Breast epithelium (tissue), 4 donors: ENCODE measurements around the gene CATSPER1. TPM values are rescaled to one million over a fixed set of nuclear protein-coding genes. Genes with fewer than 3 reads are reported as not detected.
A peak's percentile ranks its signal among the peaks of the same experiment; 100 is the strongest.

Experiments
- DNase-seq, 2 donors: peaks; one replicate each; pipeline ENCODE4 v3.0.0-alpha.2; 2019; ENCODE audit warnings: low spot score in 2 of 2
- H3K27ac ChIP-seq, 2 donors: fragments of 200-600 bp; sonication (generic) in 1 of 2; one replicate each; pipeline ENCODE4 v1.5.1; 2016 to 2019; ENCODE audit warnings: mild to moderate bottlenecking in 1 of 2
- H3K27me3 ChIP-seq, 2 donors: fragments of 200-600 bp; sonication (generic) in 1 of 2; one replicate each; pipeline versions ENCODE4 v1.5.1 to v1.6.0; 2017 to 2019; ENCODE audit warnings: control low read depth in 1 of 2, mild to moderate bottlenecking in 1 of 2
- H3K36me3 ChIP-seq: fragments of 200-600 bp; one replicate; pipeline ENCODE4 v1.5.1; 2019
- H3K4me1 ChIP-seq, 2 donors: fragments of 200-600 bp; sonication (generic); one replicate each; pipeline ENCODE4 v1.5.1; 2016 to 2019; ENCODE audit warnings: control low read depth in 1 of 2
- H3K4me3 ChIP-seq, 3 donors: fragments of 200-600 bp; sonication (generic); 1 replicate in 2 of 3; 2 replicates in 1 of 3; pipeline ENCODE4 v1.5.1; 2016 to 2019; ENCODE audit warnings: mild to moderate bottlenecking in 3 of 3, moderate library complexity in 2 of 3
- H3K9me3 ChIP-seq, 2 donors: fragments of 200-600 bp; sonication (generic) in 1 of 2; one replicate each; pipeline ENCODE4 v1.5.1; 2016 to 2019; ENCODE audit warnings: control low read depth in 1 of 2
- POLR2A ChIP-seq: fragments of 450-650 bp; IDR thresholded peaks from one replicate; pipeline ENCODE4 v1.6.1; 2016; ENCODE audit warnings: antibody characterized with exemption, mild to moderate bottlenecking, moderate library complexity
- POLR2AphosphoS5 ChIP-seq, 3 donors: sonication (generic); formaldehyde crosslinking; IDR thresholded peaks; one replicate each; pipeline ENCODE4 v1.6.1; 2017; ENCODE audit warnings: antibody characterized with exemption in 3 of 3
- intact Hi-C: fragments of 100-400 bp; cut with DNase I; formaldehyde crosslinking; loops from one replicate; pipeline ENCODE4 v1.15.1; 2023; ENCODE audit warnings: low total_unique reads
- total RNA-seq, 3 donors: library from RNA; depleted of rRNA; stranded (reverse); fragments of >200 nt; gene quantifications; one replicate each; pipeline ENCODE4 v1.1.0, GENCODE V29; 2016
- TF ChIP-seq, protein P1 (sequence below), 3 donors: fragments of 450-650 bp; IDR thresholded peaks; one replicate each; pipeline ENCODE4 v1.5.1; 2016 to 2017; ENCODE audit warnings: antibody characterized with exemption in 3 of 3, mild to moderate bottlenecking in 3 of 3, moderate library complexity in 3 of 3

CATSPER1 gene
- total RNA-seq, 3 donors from 2014 or later: 0.32 to 1.3 TPM; not detected in 1

DNA sequence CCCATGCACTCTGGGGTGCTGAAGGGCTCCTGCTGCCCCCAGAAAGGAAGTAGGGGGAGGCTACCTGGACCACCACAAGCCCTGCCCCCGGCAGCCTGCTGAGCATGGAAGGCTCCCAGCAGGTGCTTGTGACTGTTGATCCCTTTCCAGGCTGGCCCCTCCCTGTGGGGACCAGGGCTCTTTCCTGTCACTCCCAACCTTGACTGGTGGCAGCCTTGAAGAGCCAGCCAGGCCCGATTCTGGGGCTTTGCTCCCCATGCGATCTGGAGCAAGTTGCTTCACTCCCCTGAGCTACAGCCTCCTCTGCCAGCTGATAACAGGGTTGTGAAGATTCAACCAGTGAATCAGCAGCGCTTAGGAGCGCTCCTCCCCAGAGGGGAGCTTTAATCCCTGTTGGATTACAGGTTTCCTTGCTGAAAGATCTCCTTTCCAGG lies 19.1 kb downstream of the CATSPER1 start:
- no peaks in the 10 kb centered on the region for H3K36me3 ChIP-seq
- H3K27me3 ChIP-seq: no peaks in the 10 kb centered on the region
- DNase-seq: no peak
- peak overlapping the region; percentile 10 to 23 for H3K27ac ChIP-seq
- H3K9me3 ChIP-seq: no peaks in the 10 kb centered on the region
- intact Hi-C loops: no loop called here
- H3K4me3 ChIP-seq: no peak overlapping the region
- no peak for TF ChIP-seq POLR2AphosphoS5 (IDR thresholded peaks at IDR 0.05)
- TF ChIP-seq POLR2A: no peak
- TF ChIP-seq, protein P1, sequence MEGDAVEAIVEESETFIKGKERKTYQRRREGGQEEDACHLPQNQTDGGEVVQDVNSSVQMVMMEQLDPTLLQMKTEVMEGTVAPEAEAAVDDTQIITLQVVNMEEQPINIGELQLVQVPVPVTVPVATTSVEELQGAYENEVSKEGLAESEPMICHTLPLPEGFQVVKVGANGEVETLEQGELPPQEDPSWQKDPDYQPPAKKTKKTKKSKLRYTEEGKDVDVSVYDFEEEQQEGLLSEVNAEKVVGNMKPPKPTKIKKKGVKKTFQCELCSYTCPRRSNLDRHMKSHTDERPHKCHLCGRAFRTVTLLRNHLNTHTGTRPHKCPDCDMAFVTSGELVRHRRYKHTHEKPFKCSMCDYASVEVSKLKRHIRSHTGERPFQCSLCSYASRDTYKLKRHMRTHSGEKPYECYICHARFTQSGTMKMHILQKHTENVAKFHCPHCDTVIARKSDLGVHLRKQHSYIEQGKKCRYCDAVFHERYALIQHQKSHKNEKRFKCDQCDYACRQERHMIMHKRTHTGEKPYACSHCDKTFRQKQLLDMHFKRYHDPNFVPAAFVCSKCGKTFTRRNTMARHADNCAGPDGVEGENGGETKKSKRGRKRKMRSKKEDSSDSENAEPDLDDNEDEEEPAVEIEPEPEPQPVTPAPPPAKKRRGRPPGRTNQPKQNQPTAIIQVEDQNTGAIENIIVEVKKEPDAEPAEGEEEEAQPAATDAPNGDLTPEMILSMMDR (IDR thresholded peaks at IDR 0.05): no peak
- H3K4me1 ChIP-seq: peaks cover 0 to 11% of the 10 kb centered on the region in 2 donors

DNA sequence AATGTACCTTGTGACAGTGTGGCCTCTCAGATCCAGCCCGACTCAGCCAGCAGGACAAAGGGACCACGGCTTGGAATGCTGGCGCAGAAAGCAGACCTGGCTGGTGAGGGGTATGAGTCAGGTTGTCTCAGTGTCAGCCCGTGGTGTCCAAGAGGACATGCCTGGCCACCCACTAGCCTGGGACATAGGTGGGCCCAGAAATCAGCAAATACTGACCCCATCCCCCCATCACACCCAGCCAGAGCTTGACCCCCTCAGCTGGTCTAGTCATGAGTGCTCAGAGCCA lies 19.4 kb downstream of the CATSPER1 start:
- no peak overlapping the region for H3K4me3 ChIP-seq
- H3K36me3 ChIP-seq: no peaks in the 10 kb centered on the region
- H3K27ac ChIP-seq: peak overlapping the region; percentile 10 to 23
- DNase-seq: no peak
- peaks cover 0 to 8% of the 10 kb centered on the region in 2 donors for H3K4me1 ChIP-seq
- H3K9me3 ChIP-seq: no peaks in the 10 kb centered on the region
- no peak for TF ChIP-seq POLR2AphosphoS5 (IDR thresholded peaks at IDR 0.05)
- TF ChIP-seq, protein P1 (IDR thresholded peaks at IDR 0.05): no peak
- no peaks in the 10 kb centered on the region for H3K27me3 ChIP-seq
- intact Hi-C loops: no loop called here

DNA sequence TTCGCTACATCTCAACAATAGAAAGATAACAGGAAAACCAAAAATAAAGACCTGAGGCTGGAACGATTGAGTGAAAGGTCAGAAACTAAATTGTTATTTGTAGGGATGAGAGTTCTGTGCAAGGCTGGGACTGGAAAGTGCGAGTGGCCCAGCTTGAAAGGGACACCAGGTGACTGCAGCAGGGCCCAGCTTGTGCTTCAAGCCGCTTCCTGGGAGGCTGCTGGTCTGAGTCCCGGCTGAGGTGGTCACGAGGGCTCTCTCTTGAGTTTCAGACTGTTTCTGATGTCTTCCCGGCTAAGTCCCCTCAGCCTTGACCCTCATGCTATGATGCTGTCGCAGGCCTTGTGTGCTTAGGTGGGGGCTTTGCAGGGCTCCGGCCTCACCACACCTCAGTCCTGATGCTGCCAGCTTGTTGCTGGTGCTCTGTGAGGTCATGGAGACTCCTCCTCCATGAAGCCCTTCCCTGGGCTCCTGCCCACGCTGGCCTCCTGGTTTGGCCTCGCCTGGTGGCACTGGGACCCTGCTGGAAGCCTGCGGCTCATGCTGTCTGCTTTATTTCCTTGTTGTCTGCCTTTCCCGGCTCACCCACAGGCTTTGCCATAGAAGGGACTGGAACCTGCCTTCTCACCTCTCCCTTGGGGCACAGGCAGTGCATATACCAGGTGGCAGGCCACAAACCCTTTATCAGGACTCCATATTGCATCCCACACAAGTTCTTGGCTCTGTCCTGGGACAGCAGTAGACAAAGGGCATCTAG lies 20.0 kb downstream of the CATSPER1 start:
- DNase-seq: no peak
- intact Hi-C loops: no loop called here

DNA sequence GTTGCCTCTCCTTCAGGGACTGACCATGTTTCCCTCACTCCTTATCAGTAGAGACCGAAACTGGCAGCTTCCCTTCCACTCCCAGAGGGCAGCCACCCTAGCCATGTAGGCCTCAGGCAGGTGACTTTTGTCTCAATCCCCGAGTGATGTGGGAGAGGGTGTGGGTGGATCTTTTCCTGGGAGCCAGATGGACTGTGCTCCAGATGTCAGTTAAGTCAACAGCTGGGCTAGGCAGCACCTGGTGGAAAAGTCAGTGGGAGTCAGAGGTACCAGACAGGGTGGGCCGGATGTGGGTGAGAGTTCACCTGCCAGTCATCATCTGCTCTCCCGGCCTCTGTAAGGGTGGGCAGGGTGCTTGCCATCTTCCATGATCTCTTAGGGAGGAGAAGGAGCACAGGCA lies 22.1 kb downstream of the CATSPER1 start:
- Histone ChIP-seq H3K4me3 (no peak overlapping the region), H3K4me1 (peaks cover 0 to 9% of the 10 kb centered on the region in 2 donors), H3K27ac (no peak overlapping the region), H3K36me3 (no peaks in the 10 kb centered on the region), H3K27me3 (no peaks in the 10 kb centered on the region), H3K9me3 (no peaks in the 10 kb centered on the region)
- intact Hi-C loops: no loop called here
- TF ChIP-seq, protein P1 (IDR thresholded peaks at IDR 0.05): no peak
- TF ChIP-seq POLR2A (no peak), POLR2AphosphoS5 (IDR thresholded peaks at IDR 0.05) (no peak)
- DNase-seq: no peak

More for the DNA sequence above, 20.0 kb downstream of the CATSPER1 start:
- Histone ChIP-seq H3K4me3 (no peak overlapping the region), H3K4me1 (peaks cover 0 to 4% of the 10 kb centered on the region in 2 donors), H3K27ac (peak overlapping the region in 1 of 2 donors; percentile 10), H3K9me3 (no peaks in the 10 kb centered on the region), H3K36me3 (no peaks in the 10 kb centered on the region), H3K27me3 (no peaks in the 10 kb centered on the region)
- TF ChIP-seq POLR2A (no peak), POLR2AphosphoS5 (IDR thresholded peaks at IDR 0.05) (no peak)
- TF ChIP-seq, protein P1 (IDR thresholded peaks at IDR 0.05): no peak

DNA sequence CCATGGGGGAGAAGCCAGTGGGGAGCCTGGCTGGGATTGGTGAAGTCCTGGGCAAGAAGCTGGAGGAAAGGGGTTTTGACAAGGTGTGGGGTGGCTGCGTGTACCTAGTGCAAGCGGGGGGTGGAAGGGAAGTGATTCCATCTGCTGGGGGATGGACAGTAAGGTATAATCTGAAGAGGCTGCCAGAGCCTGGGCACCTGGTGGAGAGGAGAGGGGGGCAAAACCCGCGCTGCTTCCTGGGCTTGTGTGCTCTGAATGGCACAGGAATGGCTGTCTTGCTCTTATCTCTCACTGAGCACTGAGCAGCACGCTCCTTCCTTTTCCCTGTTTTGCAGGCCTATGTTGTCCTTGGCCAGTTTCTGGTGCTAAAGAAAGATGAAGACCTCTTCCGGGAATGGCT lies 23.0 kb downstream of the CATSPER1 start:
- Histone ChIP-seq H3K9me3 (no peaks in the 10 kb centered on the region), H3K27me3 (no peaks in the 10 kb centered on the region), H3K4me3 (peak overlapping the region; percentile 80 to 96 (median 95)), H3K36me3 (no peaks in the 10 kb centered on the region), H3K4me1 (peaks cover 0 to 9% of the 10 kb centered on the region in 2 donors), H3K27ac (peak overlapping the region; percentile 91 to 92)
- TF ChIP-seq, protein P1 (IDR thresholded peaks at IDR 0.05): no peak
- TF ChIP-seq POLR2AphosphoS5 (IDR thresholded peaks at IDR 0.05) (no peak), POLR2A (no peak)
- intact Hi-C loops: no loop called here
- DNase-seq: no peak
